ENCODE results near the gene SYS1.

- TF ChIP-seq EZH2 (IDR thresholded peaks at IDR 0.05; ENCODE audit: borderline replicate concordance, insufficient read depth, low read depth, low read length, poor library complexity, severe bottlenecking) (no peak), CTCF (IDR thresholded peaks at IDR 0.05) (no peak)
Observed at GRCh38 chr20:45347297-45347935, 15.5 kb upstream of the SYS1 start.

Measured in B cell (primary cell).